Neuronal stem cell (in vitro differentiated cells): ENCODE data around the gene ANKRD28.

Source experiments
- DNase-seq: peaks from one replicate; pipeline ENCODE4 v3.0.0-alpha.2; 2013; ENCODE audit warnings: low spot score
- H2AFZ ChIP-seq: one replicate; pipeline ENCODE4 v1.6.1; 2013; ENCODE audit warnings: mild to moderate bottlenecking, low read length, inconsistent platforms
- H2AK5ac ChIP-seq: 2 replicates; pipeline ENCODE4 v1.6.1; 2013; ENCODE audit warnings: low read depth, mild to moderate bottlenecking, inconsistent platforms, low read length, moderate library complexity, mixed read lengths
- H2BK120ac ChIP-seq: 2 replicates; pipeline ENCODE4 v1.6.1; 2013; ENCODE audit warnings: low read depth, mild to moderate bottlenecking, inconsistent platforms, low read length, moderate library complexity, mixed read lengths
- H2BK12ac ChIP-seq: one replicate; pipeline ENCODE4 v1.6.1; 2013; ENCODE audit warnings: low read length, inconsistent platforms
- H2BK15ac ChIP-seq: 2 replicates; pipeline ENCODE4 v1.6.1; 2013; ENCODE audit warnings: mild to moderate bottlenecking, low read length, inconsistent platforms, mixed read lengths
- H2BK5ac ChIP-seq: one replicate; pipeline ENCODE4 v1.6.1; 2013; ENCODE audit warnings: inconsistent platforms, mild to moderate bottlenecking, low read length, moderate library complexity
- H3K14ac ChIP-seq: one replicate; pipeline ENCODE4 v1.6.1; 2013; ENCODE audit warnings: low read length, inconsistent platforms
- H3K18ac ChIP-seq: 2 replicates; pipeline ENCODE4 v1.6.1; 2013; ENCODE audit warnings: low read length, inconsistent platforms
- H3K23ac ChIP-seq: 2 replicates; pipeline ENCODE4 v1.6.1; 2013; ENCODE audit warnings: low read depth, mild to moderate bottlenecking, mixed read lengths, low read length, inconsistent platforms; ENCODE audit not compliant: poor library complexity
- H3K27ac ChIP-seq: replicated peaks from 3 replicates; pipeline ENCODE4 v1.5.1; 2013; ENCODE audit warnings: low read length, inconsistent platforms
- H3K27me3 ChIP-seq, 3 experiments: 2 replicates each; pipeline ENCODE4 v1.6.1; 2013; ENCODE audit warnings: low read length in 3 of 3, mild to moderate bottlenecking in 2 of 3, inconsistent platforms in 1 of 3, low read depth in 1 of 3, mixed read lengths in 1 of 3, moderate library complexity in 1 of 3; ENCODE audit not compliant: control insufficient read depth in 3 of 3, insufficient read depth in 3 of 3
- H3K36me3 ChIP-seq, 2 donors: replicated peaks in 1 of 2; 2 replicates each; pipeline ENCODE4 v1.6.1; 2013; ENCODE audit warnings: low read length in 2 of 2; ENCODE audit not compliant: control insufficient read depth in 2 of 2, insufficient read depth in 2 of 2
- H3K4ac ChIP-seq: 2 replicates; pipeline ENCODE4 v1.6.1; 2013; ENCODE audit warnings: inconsistent platforms, mild to moderate bottlenecking, low read length, moderate library complexity
- H3K4me1 ChIP-seq, 2 donors: 1 replicate in 1 of 2; 2 replicates in 1 of 2; pipeline ENCODE4 v1.6.1; 2013; ENCODE audit warnings: low read length in 2 of 2, low read depth in 1 of 2; ENCODE audit not compliant: control insufficient read depth in 2 of 2, insufficient read depth in 1 of 2
- H3K4me2 ChIP-seq: one replicate; pipeline ENCODE4 v1.6.1; 2013; ENCODE audit warnings: mild to moderate bottlenecking, low read length, inconsistent platforms; ENCODE audit not compliant: insufficient read depth, poor library complexity, severe bottlenecking
- H3K4me3 ChIP-seq, 2 donors: 2 replicates each; pipeline ENCODE4 v1.5.1; 2013; ENCODE audit warnings: low read length in 2 of 2, mild to moderate bottlenecking in 2 of 2, inconsistent platforms in 1 of 2, moderate library complexity in 1 of 2
- H3K79me1 ChIP-seq: one replicate; pipeline ENCODE4 v1.6.1; 2013; ENCODE audit warnings: low read depth, mild to moderate bottlenecking, inconsistent platforms, low read length, moderate library complexity
- H3K9ac ChIP-seq: one replicate; pipeline ENCODE4 v1.6.1; 2013; ENCODE audit warnings: mild to moderate bottlenecking, low read depth, low read length, inconsistent platforms; ENCODE audit not compliant: poor library complexity
- H3K9me3 ChIP-seq, 2 donors: replicated peaks in 1 of 2; 2 replicates each; pipeline versions ENCODE3 to v1.6.1; 2013; ENCODE audit warnings: low read length in 2 of 2, mild to moderate bottlenecking in 2 of 2, inconsistent platforms in 1 of 2, low read depth in 1 of 2, mixed read lengths in 1 of 2, moderate library complexity in 1 of 2; ENCODE audit not compliant: control insufficient read depth in 2 of 2, insufficient read depth in 1 of 2
- H4K8ac ChIP-seq: one replicate; pipeline ENCODE4 v1.6.1; 2013; ENCODE audit warnings: low read depth, mild to moderate bottlenecking, inconsistent platforms, low read length, moderate library complexity
- H4K91ac ChIP-seq: one replicate; pipeline ENCODE4 v1.6.1; 2013; ENCODE audit warnings: low read length, low read depth, mild to moderate bottlenecking, inconsistent platforms; ENCODE audit not compliant: poor library complexity
- WGBS, 2 donors: extraction: QIAGEN DNeasy Blood & Tissue Kit; methylation state at CpG; one replicate each; pipeline ENCODE4 v1.1.7; 2013; ENCODE audit warnings: missing lambda C conversion rate in 2 of 2, mixed read lengths in 1 of 2; ENCODE audit not compliant: insufficient read length in 2 of 2, insufficient replicate concordance in 1 of 2; ENCODE audit errors: extremely low coverage in 2 of 2; 5-methylcytosine and 5-hydroxymethylcytosine counted together

The ANKRD28 gene

GRCh38 chr3:15635121-15635661, 162.6 kb downstream of the ANKRD28 start:
- Histone ChIP-seq H3K4me2 (no peak overlapping the region), H2AK5ac (no peak overlapping the region), H2BK12ac (no peak overlapping the region), H4K8ac (no peak overlapping the region), H3K9ac (no peak overlapping the region), H3K4ac (no peak overlapping the region), H3K23ac (no peak overlapping the region), H3K79me1 (no peaks in the 10 kb centered on the region), H2BK120ac (no peak overlapping the region), H3K18ac (no peak overlapping the region), H3K4me3 (no peak overlapping the region), H3K4me1 (peaks cover 2 to 17% of the 10 kb centered on the region in 2 donors), H3K9me3 (no peaks in the 10 kb centered on the region), H2AFZ (no peak overlapping the region), H3K36me3 (no peaks in the 10 kb centered on the region), H2BK5ac (no peak overlapping the region), H3K14ac (no peak overlapping the region), H2BK15ac (no peak overlapping the region), H4K91ac (no peak overlapping the region), H3K27me3 (no peaks in the 10 kb centered on the region), H3K27ac (no peak overlapping the region)
- no CpG with 5 or more reads among the region's 13 CpGs for WGBS, 2 donors
- DNase-seq: no peak

DNA sequence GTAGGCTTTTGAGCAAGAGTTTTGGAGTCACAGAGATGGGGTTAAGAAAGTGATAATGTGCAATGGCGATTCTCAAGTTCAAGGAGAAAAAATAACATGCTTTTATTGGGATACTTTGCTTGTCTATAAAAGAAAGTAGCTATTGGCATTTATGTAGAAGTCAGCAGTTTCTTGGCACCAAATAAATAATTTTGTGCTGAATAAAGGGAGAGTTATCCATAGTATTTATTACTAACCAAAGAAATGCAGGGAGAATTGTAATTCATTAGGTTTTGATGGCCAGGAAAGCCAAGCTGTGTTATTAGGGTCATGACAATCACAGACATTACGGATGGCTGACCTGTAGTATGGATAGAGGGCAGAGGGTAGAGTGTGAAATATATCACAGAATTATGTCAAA, 163.1 kb downstream of the ANKRD28 start:
- Histone ChIP-seq H3K27me3 (no peaks in the 10 kb centered on the region), H3K27ac (no peak overlapping the region), H3K79me1 (no peaks in the 10 kb centered on the region), H2BK5ac (no peak overlapping the region), H3K23ac (no peak overlapping the region), H3K9ac (no peak overlapping the region), H3K4me2 (no peak overlapping the region), H4K91ac (no peak overlapping the region), H3K36me3 (no peaks in the 10 kb centered on the region), H2AK5ac (no peak overlapping the region), H3K9me3 (no peaks in the 10 kb centered on the region), H4K8ac (no peak overlapping the region), H2BK12ac (no peak overlapping the region), H3K14ac (no peak overlapping the region), H3K18ac (no peak overlapping the region), H2BK15ac (no peak overlapping the region), H2BK120ac (no peak overlapping the region), H3K4me1 (peaks cover 2 to 17% of the 10 kb centered on the region in 2 donors), H2AFZ (no peak overlapping the region), H3K4ac (no peak overlapping the region), H3K4me3 (no peak overlapping the region)
- no peak for DNase-seq
- WGBS, 2 donors: no CpG with 5 or more reads among the region's 2 CpGs

GRCh38 chr3:15633766-15634598, 163.8 kb downstream of the ANKRD28 start:
- no peak overlapping the region for H3K27ac ChIP-seq
- DNase-seq: no peak
- H3K4me2 ChIP-seq: no peak overlapping the region
- H3K4me3 ChIP-seq: no peak overlapping the region
- no peak overlapping the region for H2AFZ ChIP-seq
- no peak overlapping the region for H2BK12ac ChIP-seq
- WGBS, 2 donors: no CpG with 5 or more reads among the region's 4 CpGs
- H3K27me3 ChIP-seq: no peaks in the 10 kb centered on the region
- H3K23ac ChIP-seq: no peak overlapping the region
- no peak overlapping the region for H3K4ac ChIP-seq
- H3K79me1 ChIP-seq: no peaks in the 10 kb centered on the region
- H4K8ac ChIP-seq: no peak overlapping the region
- H2BK15ac ChIP-seq: no peak overlapping the region
- no peaks in the 10 kb centered on the region for H3K9me3 ChIP-seq
- no peak overlapping the region for H4K91ac ChIP-seq
- H3K36me3 ChIP-seq: no peaks in the 10 kb centered on the region
- H3K9ac ChIP-seq: no peak overlapping the region
- no peak overlapping the region for H3K14ac ChIP-seq
- no peak overlapping the region for H3K18ac ChIP-seq
- peaks cover 2 to 17% of the 10 kb centered on the region in 2 donors for H3K4me1 ChIP-seq
- no peak overlapping the region for H2BK120ac ChIP-seq
- no peak overlapping the region for H2BK5ac ChIP-seq
- no peak overlapping the region for H2AK5ac ChIP-seq

DNA sequence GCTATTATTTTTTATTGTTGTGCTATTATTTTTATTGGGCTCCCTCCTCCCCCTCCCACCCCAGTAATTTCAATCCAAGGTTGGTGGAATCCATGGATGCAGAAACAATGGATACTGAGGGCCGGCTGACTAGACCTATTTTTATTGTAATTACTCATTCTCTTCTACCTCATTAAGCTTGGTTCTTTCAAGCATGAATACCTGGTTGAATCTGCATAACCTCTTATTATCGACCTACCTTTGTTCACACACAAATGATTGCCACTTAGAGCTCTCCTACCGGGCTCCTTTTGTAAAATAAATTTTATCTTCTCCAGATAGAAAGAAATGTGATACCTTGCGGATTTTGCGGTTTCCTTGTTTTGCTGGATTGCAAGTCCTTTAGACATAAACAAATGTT, 164.6 kb downstream of the ANKRD28 start:
- DNase-seq: no peak
- no peaks in the 10 kb centered on the region for H3K36me3 ChIP-seq
- no peak overlapping the region for H2BK12ac ChIP-seq
- no peak overlapping the region for H3K14ac ChIP-seq
- H3K4me2 ChIP-seq: no peak overlapping the region
- H3K18ac ChIP-seq: no peak overlapping the region
- H2BK120ac ChIP-seq: no peak overlapping the region
- H2AFZ ChIP-seq: no peak overlapping the region
- no peaks in the 10 kb centered on the region for H3K79me1 ChIP-seq
- no peak overlapping the region for H3K4me3 ChIP-seq
- H3K4ac ChIP-seq: no peak overlapping the region
- no CpG with 5 or more reads among the region's 5 CpGs for WGBS, 2 donors
- H2AK5ac ChIP-seq: no peak overlapping the region
- no peak overlapping the region for H3K23ac ChIP-seq
- no peak overlapping the region for H4K8ac ChIP-seq
- peaks cover 2 to 17% of the 10 kb centered on the region in 2 donors for H3K4me1 ChIP-seq
- H4K91ac ChIP-seq: no peak overlapping the region
- H2BK5ac ChIP-seq: no peak overlapping the region
- no peak overlapping the region for H2BK15ac ChIP-seq
- H3K27ac ChIP-seq: no peak overlapping the region
- H3K9ac ChIP-seq: no peak overlapping the region
- H3K27me3 ChIP-seq: no peaks in the 10 kb centered on the region
- no peaks in the 10 kb centered on the region for H3K9me3 ChIP-seq
